ENCODE measurements around the gene CNNM4. TPM values are rescaled to one million over a fixed set of nuclear protein-coding genes. Genes with fewer than 3 reads are reported as not detected.

CNNM4 gene
- polyA plus RNA-seq, 10 donors = 16.4 to 39.2 (median 29.7) TPM

GRCh38 chr2:96809216-96809882 is 48.6 kb downstream of the CNNM4 start:
- DNase-seq = no peak

GRCh38 chr2:96809951-96810782 is 49.5 kb downstream of the CNNM4 start:
- DNase-seq = no peak

GRCh38 chr2:96810783-96811192 is 50.1 kb downstream of the CNNM4 start:
- no peak for DNase-seq

- DNase-seq = peak; percentile 78 to 94 (median 87)
These were observed 51.2 kb downstream of the CNNM4 start for GRCh38 chr2:96811917-96812316.

DNA sequence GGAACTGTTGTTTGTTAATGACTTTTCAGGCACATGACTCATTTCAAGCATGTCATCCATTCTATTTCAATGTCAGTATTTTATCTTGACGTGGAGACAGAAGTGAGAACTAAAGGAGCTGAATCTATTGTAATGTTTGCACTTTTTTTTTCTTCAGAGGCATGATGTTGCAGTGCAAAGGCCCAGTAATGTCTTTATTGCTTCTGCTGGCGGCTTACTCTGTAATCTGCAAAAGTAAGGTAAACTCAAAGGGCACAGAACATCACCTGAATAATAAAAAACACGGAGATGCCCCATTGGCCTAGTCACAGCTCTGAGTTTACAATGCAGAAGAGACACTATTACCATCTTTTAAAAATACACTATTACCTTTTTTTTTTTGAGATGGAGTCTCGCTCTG is 53.0 kb downstream of the CNNM4 start:
- no peak for DNase-seq

- peak in 1 of 3 donors; percentile 68 for DNase-seq
These were observed 54.8 kb downstream of the CNNM4 start for GRCh38 chr2:96815326-96816126.

- peak; percentile 93 to 98 (median 95) for DNase-seq
These were observed 55.6 kb downstream of the CNNM4 start, which contains the start of gene CNNM3 for GRCh38 chr2:96816127-96816835. Gene CNNM3 (plus strand): TSS chr2:96816268. CDS start chr2:96816278, 10 bp downstream.

- peak in 1 of 3 donors; percentile 63 for DNase-seq
These were observed 56.4 kb downstream of the CNNM4 start for GRCh38 chr2:96816836-96817702.

- no peak for DNase-seq
These were observed 57.2 kb downstream of the CNNM4 start for GRCh38 chr2:96817882-96818281.

- no peak for DNase-seq
These were observed 58.6 kb downstream of the CNNM4 start for GRCh38 chr2:96819128-96819875.

DNA sequence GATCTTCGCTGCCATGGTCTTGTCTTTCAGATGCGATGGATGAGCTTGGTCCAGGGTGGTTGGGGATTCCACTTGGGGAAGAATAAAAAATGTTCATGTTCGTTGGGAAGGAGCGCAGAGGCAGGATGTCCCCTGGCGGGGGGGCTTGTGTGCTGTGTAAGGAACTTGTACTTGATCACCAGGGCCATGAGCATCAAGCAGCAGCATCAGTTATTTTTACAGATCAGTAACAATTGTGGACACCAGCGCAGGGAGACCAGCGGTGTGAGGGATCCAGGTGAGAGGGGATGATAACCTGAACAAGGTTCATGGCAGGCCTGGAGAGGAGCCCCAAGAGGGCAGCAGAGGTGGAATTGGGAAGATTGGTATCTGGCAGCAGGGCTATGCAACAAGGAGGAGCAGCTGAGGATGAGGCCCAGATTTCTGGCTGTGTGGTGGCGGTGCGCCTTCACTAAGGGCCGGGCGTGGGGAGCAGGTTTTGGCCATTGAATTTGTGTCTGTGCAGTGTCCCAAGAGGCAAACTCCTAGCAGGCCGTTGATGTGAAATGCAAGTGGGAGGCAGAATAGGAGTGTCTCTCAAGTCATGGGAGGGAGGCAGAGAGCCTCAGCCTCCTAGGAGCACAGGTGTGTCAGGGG is 59.3 kb downstream of the CNNM4 start:
- DNase-seq = no peak

GRCh38 chr2:96821113-96821675 is 60.5 kb downstream of the CNNM4 start:
- no peak for DNase-seq

GRCh38 chr2:96822786-96823185 is 62.1 kb downstream of the CNNM4 start:
- no peak for DNase-seq

DNA sequence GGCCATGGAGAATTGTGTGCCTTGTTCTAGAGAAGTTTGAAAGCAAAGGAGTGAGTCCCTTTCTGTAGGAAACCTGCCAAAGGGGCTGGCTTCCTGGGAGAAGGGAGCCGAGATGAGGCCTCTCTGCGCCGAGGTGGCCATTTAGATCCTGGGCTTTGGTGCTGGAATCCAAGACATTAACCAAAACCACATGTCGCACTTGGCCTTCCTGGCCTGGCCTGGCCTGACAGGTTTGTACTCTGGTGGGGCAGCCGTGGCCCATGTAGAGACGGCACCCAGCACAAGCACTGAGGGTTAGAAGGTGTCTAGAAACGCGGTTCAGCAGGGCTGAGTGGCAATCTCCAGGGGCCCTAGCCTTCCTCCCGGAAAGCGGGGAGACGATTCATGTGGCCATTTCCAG is 62.5 kb downstream of the CNNM4 start:
- DNase-seq = peak in 2 of 3 donors; percentile 37 to 63

DNA sequence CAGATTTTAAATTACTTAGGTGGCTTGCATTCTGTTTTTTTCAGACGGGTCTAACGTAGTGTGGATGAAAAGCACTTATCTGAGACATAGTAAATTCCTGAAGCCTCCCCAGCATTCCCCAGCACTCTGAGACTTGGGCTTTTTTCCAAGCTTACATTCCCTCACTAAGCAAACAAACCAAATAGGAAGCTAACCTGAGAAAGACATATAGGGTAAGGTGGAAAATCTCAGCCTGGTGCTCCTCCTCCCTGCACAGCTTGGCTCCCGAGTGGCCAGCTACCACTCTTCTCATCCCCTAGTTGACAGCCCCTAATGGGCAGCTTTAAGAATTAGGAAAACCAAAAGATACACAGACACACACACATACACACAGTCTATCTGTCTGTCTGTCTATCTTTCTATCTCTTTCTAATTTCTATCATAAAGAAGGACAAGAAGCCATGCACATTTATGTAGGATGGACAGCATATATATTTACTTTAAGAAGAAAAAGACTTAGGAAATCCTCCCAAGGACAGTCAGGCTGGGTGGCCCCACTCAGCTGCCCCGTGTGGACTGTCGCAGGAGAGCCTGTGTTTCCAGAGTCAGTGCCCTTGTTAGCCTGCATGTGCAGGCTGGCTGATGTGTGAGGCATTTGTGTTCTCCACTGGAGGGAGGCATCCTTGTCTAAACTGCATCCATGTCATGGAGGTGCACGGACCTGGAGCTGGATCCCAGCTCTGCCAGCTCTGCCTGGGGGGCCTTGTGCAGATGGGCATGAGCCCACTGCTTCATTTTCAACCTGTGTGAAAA is 63.6 kb downstream of the CNNM4 start:
- no peak for DNase-seq

- DNase-seq = no peak
These were observed 64.4 kb downstream of the CNNM4 start for GRCh38 chr2:96825057-96825456.

- DNase-seq = no peak
These were observed 66.0 kb downstream of the CNNM4 start for GRCh38 chr2:96826546-96827278.
